GM10847 (cell line): ENCODE measurements around the gene LGI4.

Source experiments
- POLR2A ChIP-seq: IDR thresholded peaks from 2 replicates; pipeline ENCODE4 v1.6.1; 2011; ENCODE audit not compliant: insufficient read length; ENCODE audit errors: extremely low read depth

The LGI4 gene

DNA sequence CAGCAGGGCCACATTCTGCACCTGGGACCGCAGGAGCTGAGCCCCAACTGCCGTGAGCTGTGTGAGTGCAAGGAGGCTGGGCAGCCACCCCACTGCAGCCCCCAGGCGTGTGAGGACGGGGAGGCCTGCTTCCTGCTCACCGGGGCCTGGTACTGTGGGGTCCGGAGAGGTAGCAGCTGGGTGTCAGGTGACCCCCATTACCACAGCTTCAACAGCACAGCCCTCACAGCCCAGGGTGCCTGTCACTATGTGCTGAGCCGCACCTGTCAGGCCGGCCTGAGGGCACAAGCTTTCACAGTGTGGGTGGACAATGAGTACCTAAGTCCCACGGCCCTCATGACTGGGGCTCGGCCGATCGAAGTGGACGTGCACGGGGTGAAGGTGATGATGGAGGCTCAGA is 55.0 kb downstream of the LGI4 start:
- TF ChIP-seq POLR2A: no peak

DNA sequence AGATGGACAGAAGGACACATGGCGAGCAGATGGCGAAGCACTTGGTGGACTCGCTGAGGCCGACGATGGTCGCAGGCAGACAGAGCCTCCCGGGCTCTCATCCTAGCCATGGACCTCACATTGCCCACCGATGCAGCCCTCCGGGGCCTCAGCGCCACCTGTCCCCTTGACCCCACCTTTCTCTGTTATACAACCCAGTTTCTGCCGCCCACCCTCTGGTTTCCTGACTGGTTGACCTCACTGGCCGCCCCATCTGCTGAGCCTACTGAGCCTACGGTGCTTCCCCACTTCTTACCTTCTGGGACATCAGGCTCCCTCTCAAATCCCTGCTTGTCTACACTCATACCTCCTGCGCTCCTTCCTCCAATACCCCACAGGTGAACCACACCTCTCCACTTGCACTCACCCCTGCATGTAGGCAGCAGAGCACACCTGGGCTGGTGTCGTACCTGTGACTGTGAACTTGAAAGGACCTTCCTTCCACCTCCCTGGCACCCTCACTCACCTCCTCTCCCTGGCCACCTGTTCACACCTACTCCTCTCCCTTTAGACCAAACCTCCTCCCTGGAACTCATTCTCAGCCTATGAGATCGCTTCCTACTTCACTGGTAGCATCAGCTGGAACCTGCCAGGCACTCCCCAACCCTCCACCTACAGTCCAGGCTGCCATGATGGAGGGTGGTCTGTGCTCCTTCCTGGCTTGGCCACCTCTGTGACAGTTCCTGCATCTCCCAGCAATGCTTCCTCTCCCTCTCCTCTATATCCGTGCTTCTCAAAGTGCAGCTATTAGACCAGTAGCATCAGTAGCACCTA is 57.2 kb downstream of the LGI4 start:
- no peak for TF ChIP-seq POLR2A

DNA sequence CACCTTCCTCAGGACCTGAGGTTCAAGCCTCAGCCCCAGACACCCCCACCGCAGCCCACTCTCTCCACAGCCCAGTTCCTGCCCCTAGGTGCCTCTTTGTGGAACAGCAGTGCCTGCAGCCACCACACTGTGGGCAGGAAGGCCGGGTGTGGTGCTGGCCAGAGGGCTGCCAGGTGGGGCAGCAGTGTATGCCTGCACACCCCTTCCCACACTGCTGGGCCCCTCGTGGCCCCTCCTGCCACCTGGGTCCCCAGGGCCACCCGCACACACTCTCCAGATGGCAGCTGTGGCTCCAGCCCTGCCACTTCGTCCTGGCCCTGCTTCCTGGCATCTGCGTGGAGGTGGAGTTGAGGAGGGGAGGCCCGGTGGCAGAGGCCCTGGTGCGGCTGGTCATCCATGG is 58.2 kb downstream of the LGI4 start:
- no peak for TF ChIP-seq POLR2A

DNA sequence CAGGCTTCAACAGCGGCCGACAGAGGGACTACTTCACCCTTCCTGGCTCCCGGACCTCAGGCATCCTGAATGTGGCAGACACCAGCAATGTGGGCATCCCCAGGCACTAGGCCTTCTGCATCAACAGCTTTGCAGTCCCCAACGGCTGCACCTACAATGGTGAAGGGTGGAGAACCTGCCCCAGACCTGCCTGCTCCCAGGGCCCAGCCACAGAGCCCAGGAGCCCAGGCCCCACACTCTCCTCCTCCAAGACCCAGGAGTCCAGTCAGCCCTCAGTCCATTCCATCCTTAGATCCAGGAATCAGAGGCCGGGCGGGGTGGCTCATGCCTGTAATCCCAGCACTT is 58.9 kb downstream of the LGI4 start:
- no peak for TF ChIP-seq POLR2A

DNA sequence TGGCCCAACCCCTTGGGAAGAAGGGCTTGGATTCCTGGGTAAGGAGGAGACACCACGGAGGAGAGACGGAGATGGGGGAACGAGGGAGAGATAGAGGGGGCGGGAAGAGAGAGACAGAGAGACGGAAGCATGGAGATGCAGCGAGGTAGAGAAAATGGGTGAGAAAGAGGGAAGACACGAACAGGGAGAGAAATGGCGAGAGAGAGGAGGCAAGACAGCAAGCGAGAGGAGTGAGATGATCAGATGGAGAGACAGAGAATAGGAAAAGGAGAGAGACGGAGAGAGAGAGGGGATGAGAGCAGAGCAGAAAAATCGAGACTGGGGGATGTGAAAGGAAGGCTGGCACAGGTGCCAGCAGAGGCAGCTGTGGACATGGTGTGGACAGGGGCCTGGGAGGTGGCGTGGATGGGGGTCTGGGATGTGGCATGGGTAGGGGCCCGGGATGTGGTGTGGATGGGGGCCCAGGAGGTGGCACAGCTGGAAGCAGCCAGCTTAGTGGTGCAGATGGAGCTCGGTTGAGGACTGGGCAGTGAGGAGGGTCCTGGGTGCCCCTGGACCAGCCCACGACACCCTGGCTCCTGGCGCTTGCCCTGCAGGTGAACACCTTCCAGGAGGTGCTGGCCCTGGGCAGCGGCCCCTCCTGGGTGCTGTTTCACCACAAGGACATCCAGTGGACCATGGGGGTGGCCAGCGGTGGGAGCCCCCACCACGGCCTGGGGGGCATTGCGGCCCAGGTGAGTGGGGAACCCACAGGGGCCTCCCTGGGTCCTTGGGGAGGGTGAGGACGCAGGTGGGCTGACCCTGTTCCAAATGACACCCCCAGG is 59.4 kb downstream of the LGI4 start:
- TF ChIP-seq POLR2A: no peak
